B cell (primary cell): ENCODE results near the gene CAMTA1.

Source experiments
- CTCF ChIP-seq: fragments of 200-600 bp; IDR thresholded peaks from one replicate; pipeline ENCODE4 v1.8.0; 2022; ENCODE audit warnings: antibody characterized with exemption, mild to moderate bottlenecking
- EZH2 ChIP-seq: IDR thresholded peaks from 2 replicates; pipeline ENCODE4 v1.6.1; 2012; ENCODE audit warnings: borderline replicate concordance, low read depth, mild to moderate bottlenecking, moderate library complexity, low read length; ENCODE audit not compliant: insufficient read depth, poor library complexity, severe bottlenecking

DNA sequence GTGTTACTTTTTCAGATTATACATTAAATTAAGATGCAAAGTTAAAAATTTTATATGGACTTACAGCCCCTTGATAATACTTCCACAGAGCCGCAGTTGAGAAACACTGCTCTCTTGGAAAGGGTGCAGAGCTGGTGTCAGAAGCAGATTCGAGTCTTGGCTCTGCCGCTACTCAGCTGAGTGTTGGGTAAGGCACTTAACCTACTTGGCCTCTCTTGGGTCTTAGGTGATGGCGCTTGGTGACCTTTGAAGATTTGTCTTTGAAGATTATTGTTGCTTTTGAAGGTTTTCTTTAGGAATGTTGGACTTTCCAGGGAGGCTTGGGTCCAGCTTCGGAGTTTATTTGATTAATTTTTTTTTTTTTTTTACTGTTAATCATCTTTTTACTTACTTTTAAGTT lies 48.5 kb downstream of the CAMTA1 start:
- TF ChIP-seq CTCF, result no peak
- no peak for TF ChIP-seq EZH2
